Caki2 (cell line): ENCODE measurements around the gene USH2A. TPM values are rescaled to one million over a fixed set of nuclear protein-coding genes. Genes with fewer than 3 reads are reported as not detected.

Experiments
- DNase-seq: peaks from one replicate; pipeline ENCODE4 v3.0.0-alpha.2; 2015; ENCODE audit warnings: low read depth
- in situ Hi-C: cut with HindIII; loops from 2 replicates; pipeline ENCODE4 v1.10.0; 2016; ENCODE audit warnings: low sequenced_read_pairs, low pct_unique_long_range_greater_than_20kb, mixed read lengths
- total RNA-seq: library from RNA; depleted of rRNA; stranded (reverse); fragments of >200 nt; shearing (Covaris generic); gene quantifications from 2 replicates; pipeline ENCODE4 v1.2.3, GENCODE V29; 2014; ENCODE audit warnings: low replicate concordance

USH2A gene
- total RNA-seq, 1 experiment from 2014 or later: not detected

GRCh38 chr1:216113181-216113580 is 310.1 kb downstream of the USH2A start:
- in situ Hi-C loops: no loop called here
- DNase-seq: no peak

GRCh38 chr1:216111842-216112241 is 311.4 kb downstream of the USH2A start:
- in situ Hi-C loops: no loop called here
- DNase-seq: no peak

GRCh38 chr1:216095400-216095799 is 327.8 kb downstream of the USH2A start:
- in situ Hi-C loops: no loop called here
- no peak for DNase-seq

- in situ Hi-C loops: no loop called here
- DNase-seq: no peak
Measured at GRCh38 chr1:216090556-216090955, 332.7 kb downstream of the USH2A start.

- no peak for DNase-seq
- in situ Hi-C loops: no loop called here
Measured at GRCh38 chr1:216086678-216087077, 336.6 kb downstream of the USH2A start.

- in situ Hi-C loops: no loop called here
- DNase-seq: no peak
Measured at GRCh38 chr1:216081445-216081844, 341.8 kb downstream of the USH2A start.

- no peak for DNase-seq
- in situ Hi-C loops: no loop called here
Measured at GRCh38 chr1:216076751-216077150, 346.5 kb downstream of the USH2A start.

GRCh38 chr1:216075339-216075738 is 347.9 kb downstream of the USH2A start:
- in situ Hi-C loops: no loop called here
- DNase-seq: no peak

GRCh38 chr1:216073793-216074595 is 349.3 kb downstream of the USH2A start:
- in situ Hi-C loops: no loop called here
- DNase-seq: no peak

- DNase-seq: no peak
- in situ Hi-C loops: no loop called here
Measured at GRCh38 chr1:216071262-216071661, 352.0 kb downstream of the USH2A start.

- in situ Hi-C loops: no loop called here
- DNase-seq: no peak
Measured at GRCh38 chr1:216064643-216065042, 358.6 kb downstream of the USH2A start.

GRCh38 chr1:216057947-216058346 is 365.3 kb downstream of the USH2A start:
- in situ Hi-C loops: no loop called here
- DNase-seq: no peak

- in situ Hi-C loops: no loop called here
- DNase-seq: no peak
Measured at GRCh38 chr1:216057063-216057462, 366.2 kb downstream of the USH2A start.

- in situ Hi-C loops: no loop called here
Measured at GRCh38 chr1:216055004-216055403, 368.2 kb downstream of the USH2A start.

GRCh38 chr1:216054600-216054999 is 368.6 kb downstream of the USH2A start:
- in situ Hi-C loops: no loop called here
- DNase-seq: no peak

More at GRCh38 chr1:216055004-216055403, 368.2 kb downstream of the USH2A start:
- DNase-seq: no peak

GRCh38 chr1:216051071-216051470 is 372.2 kb downstream of the USH2A start:
- DNase-seq: no peak
- in situ Hi-C loops: no loop called here

GRCh38 chr1:216049741-216050430 is 373.4 kb downstream of the USH2A start:
- in situ Hi-C loops: no loop called here
- no peak for DNase-seq

- no peak for DNase-seq
- in situ Hi-C loops: no loop called here
Measured at GRCh38 chr1:216047811-216048572, 375.3 kb downstream of the USH2A start.

GRCh38 chr1:216046336-216046735 is 376.9 kb downstream of the USH2A start:
- no peak for DNase-seq
- in situ Hi-C loops: no loop called here
